ENCODE measurements around the gene LSM6. TPM values are rescaled to one million over a fixed set of nuclear protein-coding genes. Genes with fewer than 3 reads are reported as not detected.

LSM6 gene
- 25.9 to 62.6 TPM (median 32.0 TPM) in 5 replicates for total RNA-seq (2022; extraction: Qiagen RNA extraction; ENCODE audit: low read depth)

DNA sequence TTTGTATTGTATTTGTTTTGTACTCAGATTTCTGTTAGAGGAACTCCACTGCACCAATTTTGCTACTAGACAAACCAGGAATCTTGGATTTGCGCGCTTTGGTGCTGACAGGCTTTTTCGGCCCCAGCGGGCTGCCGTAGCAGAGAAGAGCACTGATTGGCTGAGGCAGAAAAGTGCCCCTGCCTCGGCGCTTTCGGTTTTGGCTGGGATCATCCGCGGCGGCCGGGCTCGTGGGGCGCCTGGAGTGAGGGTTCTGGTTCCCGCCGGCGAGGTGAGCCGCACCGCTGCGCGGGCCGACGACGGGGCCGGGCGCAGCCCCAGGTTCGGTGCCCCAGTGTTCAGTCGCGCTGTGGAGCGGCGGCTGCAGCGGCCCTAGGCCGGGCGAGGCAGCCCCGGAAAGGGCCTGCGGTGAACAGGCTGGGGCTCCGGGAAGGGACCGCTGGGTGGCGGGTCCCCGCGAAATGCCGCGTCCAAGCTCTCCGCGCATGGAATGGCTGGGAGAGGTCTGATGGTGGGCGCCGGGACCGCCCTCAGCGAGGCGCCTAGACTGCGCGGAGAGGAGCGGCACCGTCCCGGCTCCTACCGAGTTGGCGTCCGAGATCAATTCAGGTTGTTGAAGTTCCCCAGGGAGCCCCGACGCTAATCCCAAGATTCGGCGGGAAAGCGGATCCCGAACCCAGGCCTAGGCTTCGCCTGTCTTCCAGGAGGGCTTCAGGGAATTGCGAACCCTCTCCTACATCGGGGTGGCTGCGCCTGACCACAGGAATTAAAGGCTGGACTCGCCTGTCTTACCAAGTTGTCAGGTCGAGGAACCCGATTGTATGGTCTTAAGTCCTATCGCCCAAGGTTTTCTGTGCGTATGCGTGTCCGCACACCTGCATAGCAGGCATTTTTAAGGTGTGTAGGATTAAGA, at the start of gene LSM6:
Gene LSM6 (plus strand): TSS at position 178 of the 913 bp plus-strand sequence. CDS start 7,204 bp downstream, outside the sequence.

DNA sequence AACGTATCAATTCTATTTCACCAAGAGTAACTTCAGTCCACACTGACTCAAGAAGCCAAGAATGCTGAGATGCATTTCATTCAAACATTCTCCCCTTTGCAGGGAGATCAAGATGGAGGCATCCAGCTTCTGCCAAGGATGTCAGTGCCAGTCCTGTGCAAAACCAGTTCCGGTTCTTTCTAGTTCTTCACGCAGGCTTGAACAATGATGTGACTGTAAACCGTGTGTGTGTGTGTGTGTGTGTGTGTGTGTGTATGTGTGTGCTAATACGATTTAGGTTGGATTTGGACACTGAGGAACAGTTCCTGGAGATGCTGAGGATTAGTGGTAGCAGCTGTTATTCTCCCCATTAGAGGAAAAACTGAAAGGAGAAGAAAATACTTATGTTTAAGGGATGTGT, 38.7 kb downstream of the LSM6 start, which contains the start of gene REELD1:
Gene REELD1 (plus strand): TSS at position 301 of the 400 bp plus-strand sequence. CDS start 2,415 bp downstream, outside the sequence.

Other genes starting within 250 kb of the LSM6 start
- 2.1 to 5.4 TPM (median 3.6 TPM) in 5 replicates for gene ZNF827, start 236.9 kb upstream of the LSM6 start, total RNA-seq (2022; extraction: Qiagen RNA extraction; ENCODE audit: low read depth)
- gene REELD1, start 38.8 kb downstream of the LSM6 start, total RNA-seq (2022; extraction: Qiagen RNA extraction; ENCODE audit: low read depth) = not detected in 5 replicates

Measured in A549 treated with ZK216348 at 1 μM for 4 hours (cell line).